Skeletal muscle tissue (tissue), 4 donors: ENCODE measurements around the gene PIK3CA. TPM values are rescaled to one million over a fixed set of nuclear protein-coding genes. Genes with fewer than 3 reads are reported as not detected.
"Not testable (repeated sequence)": the region's sequence is repeated elsewhere in the genome, so short reads cannot be mapped to it uniquely, and the experiment has no call there.

Experiments used
- H3K27ac ChIP-seq: one replicate; pipeline ENCODE4 v1.7.0; 2013; ENCODE audit warnings: mild to moderate bottlenecking, low read depth, low read length, inconsistent platforms
- H3K27me3 ChIP-seq, 3 donors: one replicate each; pipeline ENCODE4 v1.7.0; 2013; ENCODE audit warnings: low read length in 3 of 3; ENCODE audit not compliant: control insufficient read depth in 3 of 3, insufficient read depth in 3 of 3
- H3K36me3 ChIP-seq, 3 donors: one replicate each; pipeline ENCODE4 v1.7.0; 2013; ENCODE audit warnings: low read length in 3 of 3; ENCODE audit not compliant: control insufficient read depth in 3 of 3, insufficient read depth in 3 of 3
- H3K4me1 ChIP-seq, 3 donors: one replicate each; pipeline ENCODE4 v1.7.0; 2013; ENCODE audit warnings: low read length in 3 of 3, mild to moderate bottlenecking in 3 of 3; ENCODE audit not compliant: control insufficient read depth in 3 of 3, insufficient read depth in 3 of 3
- H3K4me3 ChIP-seq, 3 donors: one replicate each; pipeline ENCODE4 v1.7.0; 2013; ENCODE audit warnings: low read length in 3 of 3
- H3K9ac ChIP-seq, 3 donors: one replicate each; pipeline ENCODE4 v1.7.0; 2013; ENCODE audit warnings: low read length in 3 of 3, mild to moderate bottlenecking in 3 of 3, moderate library complexity in 2 of 3, low read depth in 1 of 3
- H3K9me3 ChIP-seq, 3 donors: one replicate each; pipeline ENCODE4 v1.7.0; 2013; ENCODE audit warnings: low read length in 3 of 3; ENCODE audit not compliant: control insufficient read depth in 3 of 3
- total RNA-seq: library from RNA; depleted of rRNA; stranded (reverse); fragments of >200 nt; gene quantifications from one replicate; pipeline ENCODE4 v1.2.3, GENCODE V29; 2014
- donor health status: Osteomylitis.

The PIK3CA gene
- total RNA-seq, result 20.4 TPM

DNA sequence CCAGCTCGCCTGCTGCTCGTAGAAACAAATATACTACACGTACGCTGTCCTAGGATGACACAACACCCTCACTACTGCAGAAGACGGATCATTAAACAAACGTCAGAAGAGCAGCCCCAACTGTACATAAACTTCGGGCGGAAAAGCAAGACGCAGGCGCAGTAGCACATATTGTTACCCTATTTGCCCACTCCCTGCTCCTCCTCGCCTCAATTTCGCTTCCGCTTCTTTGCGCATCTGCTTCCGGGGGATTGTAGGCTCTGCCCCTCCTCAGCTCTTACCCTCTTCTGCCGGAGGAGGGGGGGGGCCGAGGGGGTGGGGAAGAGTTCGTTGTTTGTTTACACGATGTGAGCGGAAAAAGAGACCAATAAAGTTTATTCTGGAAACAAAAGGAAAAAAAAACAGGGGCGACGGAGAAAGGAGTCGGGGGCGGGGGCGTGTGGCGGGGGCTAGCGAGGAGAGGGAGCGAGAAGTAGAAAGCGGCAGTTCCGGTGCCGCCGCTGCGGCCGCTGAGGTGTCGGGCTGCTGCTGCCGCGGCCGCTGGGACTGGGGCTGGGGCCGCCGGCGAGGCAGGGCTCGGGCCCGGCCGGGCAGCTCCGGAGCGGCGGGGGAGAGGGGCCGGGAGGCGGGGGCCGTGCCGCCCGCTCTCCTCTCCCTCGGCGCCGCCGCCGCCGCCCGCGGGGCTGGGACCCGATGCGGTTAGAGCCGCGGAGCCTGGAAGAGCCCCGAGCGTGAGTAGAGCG is at the start of gene PIK3CA:
Gene PIK3CA (plus strand): TSS at position 485 of the 743 bp plus-strand sequence. CDS start 50,469 bp downstream, outside the sequence.
- H3K27ac ChIP-seq, result peak within 1 kb of the TSS; percentile 88
- H3K4me3 ChIP-seq, result peak within 1 kb of the TSS; percentile 84 to 99 (median 86)
- H3K27me3 ChIP-seq, result no peaks in the 10 kb centered on the region
- H3K9ac ChIP-seq, result peak within 1 kb of the TSS; percentile 89 to 92 (median 91)
- no peaks in the 10 kb centered on the region for H3K36me3 ChIP-seq
- no peaks in the 10 kb centered on the region for H3K9me3 ChIP-seq
- H3K4me1 ChIP-seq, result peaks cover 6 to 24% (median 8%) of the 10 kb centered on the region in 3 donors

DNA sequence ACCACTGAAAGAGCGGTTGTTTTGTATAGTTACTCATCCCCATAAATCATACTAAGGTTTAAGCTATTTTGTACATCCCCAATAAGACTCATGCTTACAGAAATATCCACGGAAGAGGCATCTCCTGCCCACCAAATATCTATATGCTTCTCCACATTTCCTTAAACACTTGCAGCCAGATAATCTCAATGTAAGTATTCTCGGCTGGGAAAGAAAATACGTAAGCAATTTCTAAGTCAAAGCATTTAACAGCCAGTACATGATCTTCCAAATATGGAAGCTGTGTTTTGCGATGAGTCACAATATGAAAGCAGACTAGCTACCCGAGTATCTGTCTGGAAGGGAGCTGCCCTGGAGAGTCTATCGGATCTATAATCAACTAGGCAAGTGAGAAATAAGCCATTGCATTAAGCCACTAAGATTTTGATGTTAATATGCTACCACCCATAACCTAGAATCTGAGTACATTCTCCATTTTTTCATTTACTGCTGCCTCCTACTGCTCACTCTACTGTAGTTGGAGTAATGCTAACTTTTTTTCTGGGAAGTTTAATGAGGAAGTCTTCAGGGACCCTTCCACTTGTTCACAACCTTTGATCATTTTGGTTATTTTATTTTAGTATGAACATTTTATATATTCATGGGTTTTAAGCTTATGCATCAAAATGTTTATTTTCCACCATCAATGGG is 49.6 kb upstream of the PIK3CA start:
- Histone ChIP-seq H3K27ac (no peak overlapping the region), H3K27me3 (no peaks in the 10 kb centered on the region), H3K9ac (no peak overlapping the region), H3K36me3 (no peaks in the 10 kb centered on the region), H3K9me3 (no peaks in the 10 kb centered on the region), H3K4me3 (no peak overlapping the region), H3K4me1 (no peaks in the 10 kb centered on the region)

DNA sequence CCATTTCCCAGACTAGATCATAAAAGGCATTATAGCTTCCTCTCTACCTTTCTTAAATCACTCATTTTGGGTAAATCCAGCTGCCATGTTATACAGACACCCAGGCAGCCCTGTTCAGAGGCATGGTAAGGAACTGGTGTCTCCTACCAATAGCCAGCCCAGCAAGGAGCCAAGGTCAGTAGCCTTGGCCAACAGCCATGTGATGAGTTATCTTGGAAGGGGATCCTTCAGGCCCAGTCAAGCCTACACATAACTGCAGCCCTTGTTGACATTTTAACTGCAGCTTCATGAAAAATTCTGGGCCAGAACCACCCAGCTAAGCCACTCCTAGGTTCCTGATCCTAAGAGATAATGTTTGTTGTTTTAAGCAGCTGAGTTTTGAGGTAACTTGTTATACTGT is 47.5 kb upstream of the PIK3CA start:
- H3K9me3 ChIP-seq, result no peaks in the 10 kb centered on the region
- no peaks in the 10 kb centered on the region for H3K4me1 ChIP-seq
- no peak overlapping the region for H3K4me3 ChIP-seq
- no peaks in the 10 kb centered on the region for H3K27me3 ChIP-seq
- no peaks in the 10 kb centered on the region for H3K36me3 ChIP-seq
- no peak overlapping the region for H3K27ac ChIP-seq
- H3K9ac ChIP-seq, result no peak overlapping the region

DNA sequence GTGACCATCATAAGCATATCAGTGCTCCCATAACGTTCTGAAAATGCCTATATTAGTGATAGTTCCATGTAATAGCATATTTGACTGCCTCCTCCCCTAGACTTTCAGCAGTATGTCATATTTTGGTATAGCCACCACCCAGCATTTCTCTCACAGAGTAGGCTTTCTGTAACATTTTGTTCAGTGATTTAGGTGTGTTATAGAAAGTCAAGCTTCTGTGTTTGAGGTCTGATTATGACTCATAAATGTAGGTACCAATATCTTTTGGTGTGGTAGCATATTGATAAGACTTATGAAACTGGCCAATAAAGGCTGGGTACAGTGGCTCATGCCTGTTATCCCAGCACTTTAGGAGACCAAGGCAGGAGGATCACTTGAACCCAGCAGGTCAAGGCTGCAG is 42.3 kb upstream of the PIK3CA start:
- Histone ChIP-seq H3K4me3 (no peak overlapping the region), H3K36me3 (no peaks in the 10 kb centered on the region), H3K9ac (no peak overlapping the region), H3K9me3 (no peaks in the 10 kb centered on the region), H3K27me3 (no peaks in the 10 kb centered on the region), H3K4me1 (no peaks in the 10 kb centered on the region), H3K27ac (no peak overlapping the region)

DNA sequence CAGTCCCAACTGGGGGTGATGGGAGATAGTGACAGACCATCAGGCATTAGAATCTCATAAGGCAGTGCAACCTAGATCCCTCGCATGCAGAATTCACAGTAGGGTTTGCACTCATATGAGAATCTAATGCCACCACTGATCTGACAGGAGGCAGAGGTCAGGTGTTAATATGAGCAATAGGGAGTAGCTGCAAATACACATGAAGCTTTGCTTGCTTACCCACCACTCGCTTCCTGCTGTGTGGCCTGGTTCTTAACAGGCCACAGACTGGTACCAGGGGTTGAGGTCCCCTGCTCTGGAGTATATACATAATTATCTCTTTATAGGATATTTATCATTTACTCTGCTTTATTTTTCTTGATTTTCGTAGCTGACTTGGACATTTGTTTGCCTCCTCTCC is 40.5 kb upstream of the PIK3CA start:
- Histone ChIP-seq H3K9me3 (no peaks in the 10 kb centered on the region), H3K4me1 (no peaks in the 10 kb centered on the region), H3K27me3 (no peaks in the 10 kb centered on the region), H3K36me3 (no peaks in the 10 kb centered on the region), H3K4me3 (no peak overlapping the region), H3K27ac (no peak overlapping the region), H3K9ac (no peak overlapping the region)

DNA sequence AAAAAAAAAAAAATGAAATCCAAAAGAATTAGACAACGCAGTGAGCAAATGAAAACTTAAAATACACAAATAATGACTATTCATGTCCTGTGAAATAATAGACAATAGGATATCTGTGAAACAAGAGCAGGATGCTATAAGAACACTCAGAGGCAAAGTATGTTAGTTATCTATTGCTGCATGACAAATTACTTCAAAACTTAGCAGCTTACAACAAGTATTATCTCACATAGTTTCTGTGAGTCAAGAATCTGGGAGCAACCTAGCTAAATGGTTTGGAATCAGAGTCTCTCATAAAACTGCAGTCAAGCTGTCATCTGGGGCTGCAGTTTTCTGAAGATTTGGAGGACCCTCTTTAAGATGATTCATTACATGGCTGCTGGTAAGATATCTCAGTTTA is 40.1 kb upstream of the PIK3CA start:
- Histone ChIP-seq H3K36me3 (no peaks in the 10 kb centered on the region), H3K4me1 (no peaks in the 10 kb centered on the region), H3K9me3 (no peaks in the 10 kb centered on the region), H3K27ac (no peak overlapping the region), H3K9ac (no peak overlapping the region), H3K27me3 (no peaks in the 10 kb centered on the region), H3K4me3 (no peak overlapping the region)

DNA sequence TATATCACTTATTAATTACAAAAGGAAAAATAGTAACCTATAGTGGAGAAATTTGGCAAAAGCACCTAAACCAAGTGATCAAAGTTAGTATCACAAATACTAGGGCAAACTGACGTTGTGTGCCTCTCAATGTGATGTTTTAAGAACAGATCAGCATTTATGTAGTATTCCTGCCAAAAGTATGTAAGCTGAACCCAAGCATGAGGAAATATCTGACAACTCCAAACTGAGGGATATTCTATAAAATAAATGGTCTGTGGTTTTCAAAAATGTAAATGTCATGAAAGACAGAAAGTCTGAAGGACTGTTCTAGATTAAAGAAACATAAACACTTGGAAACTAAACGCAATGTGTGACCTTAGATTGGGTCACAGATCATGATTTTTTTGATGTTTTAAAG is 34.3 kb upstream of the PIK3CA start:
- no peaks in the 10 kb centered on the region for H3K36me3 ChIP-seq
- no peak overlapping the region for H3K4me3 ChIP-seq
- no peaks in the 10 kb centered on the region for H3K4me1 ChIP-seq
- H3K9ac ChIP-seq, result no peak overlapping the region
- no peak overlapping the region for H3K27ac ChIP-seq
- H3K27me3 ChIP-seq, result no peaks in the 10 kb centered on the region
- H3K9me3 ChIP-seq, result no peaks in the 10 kb centered on the region

DNA sequence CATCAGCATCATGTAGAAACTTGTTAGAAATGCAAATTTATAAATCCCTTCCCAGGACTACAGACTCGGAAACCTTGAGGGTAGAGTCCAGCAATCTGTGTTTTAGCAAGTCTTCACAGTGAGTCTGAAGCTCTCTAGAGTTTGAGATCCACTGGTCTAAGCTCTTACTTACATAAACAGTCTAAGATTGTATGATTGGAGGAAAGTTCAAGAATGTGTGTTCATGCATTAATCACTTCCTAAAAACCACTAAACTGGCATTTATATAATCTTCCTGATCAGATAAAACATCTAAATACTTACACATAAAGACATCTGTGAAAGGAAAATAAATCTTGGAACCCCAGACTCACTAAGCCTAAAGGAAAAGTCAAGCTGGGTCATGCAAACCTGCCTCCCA is 32.7 kb upstream of the PIK3CA start:
- H3K4me1 ChIP-seq, H3K9me3 ChIP-seq, H3K27me3 ChIP-seq, H3K36me3 ChIP-seq, H3K27ac ChIP-seq, H3K9ac ChIP-seq, H3K4me3 ChIP-seq: not testable (repeated sequence)

DNA sequence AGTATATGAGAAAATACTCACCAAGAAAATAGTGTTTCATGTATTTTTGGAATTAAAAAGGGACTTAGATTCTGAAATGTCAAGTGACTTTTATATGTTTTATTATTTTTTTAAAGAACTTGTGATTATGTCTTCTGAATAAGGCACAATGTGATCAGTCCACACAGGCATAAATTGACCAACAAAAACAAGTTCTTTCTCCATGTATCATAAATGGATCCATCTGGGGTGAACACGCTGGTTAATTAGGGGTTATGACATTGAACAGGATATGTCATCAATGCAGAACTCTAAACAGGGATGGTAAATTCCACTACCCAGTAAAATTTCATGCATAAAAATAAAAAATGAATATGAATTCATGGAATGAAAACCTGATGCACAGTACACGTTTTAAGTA is 31.3 kb upstream of the PIK3CA start:
- Histone ChIP-seq H3K36me3 (no peaks in the 10 kb centered on the region), H3K9ac (no peak overlapping the region), H3K27me3 (no peaks in the 10 kb centered on the region), H3K4me1 (no peaks in the 10 kb centered on the region), H3K27ac (no peak overlapping the region), H3K4me3 (no peak overlapping the region), H3K9me3 (no peaks in the 10 kb centered on the region)

DNA sequence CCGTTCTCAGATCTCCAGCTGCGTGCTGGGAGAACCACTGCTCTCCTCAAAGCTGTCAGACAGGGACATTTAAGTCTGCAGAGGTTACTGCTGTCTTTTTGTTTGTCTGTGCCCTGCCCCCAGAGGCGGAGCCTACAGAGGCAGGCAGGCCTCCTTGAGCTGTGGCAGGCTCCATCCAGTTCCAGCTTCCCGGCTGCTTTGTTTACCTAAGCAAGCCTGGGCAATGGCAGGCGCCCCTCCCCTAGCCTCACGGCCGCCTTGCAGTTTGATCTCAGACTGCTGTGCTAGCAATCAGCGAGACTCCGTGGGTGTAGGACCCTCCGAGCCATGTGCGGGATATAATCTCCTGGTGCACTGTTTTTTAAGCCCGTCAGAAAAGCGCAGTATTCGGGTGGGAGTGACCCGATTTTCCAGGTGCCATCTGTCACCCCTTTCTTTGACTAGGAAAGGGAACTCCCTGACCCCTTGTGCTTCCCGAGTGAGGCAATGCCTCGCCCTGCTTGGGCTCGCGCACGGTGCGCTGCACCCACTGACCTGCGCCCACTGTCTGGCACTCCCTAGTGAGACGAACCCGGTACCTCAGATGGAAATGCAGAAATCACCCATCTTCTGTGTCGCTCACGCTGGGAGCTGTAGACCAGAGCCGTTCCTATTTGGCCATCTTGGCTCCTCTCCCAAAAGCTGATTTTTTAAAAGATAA is 15.8 kb upstream of the PIK3CA start:
- not testable (repeated sequence) for H3K27ac ChIP-seq, H3K4me1 ChIP-seq, H3K4me3 ChIP-seq, H3K27me3 ChIP-seq, H3K36me3 ChIP-seq, H3K9me3 ChIP-seq, H3K9ac ChIP-seq
